Retinal pigment epithelial cell (primary cell): ENCODE data around the gene RPS21.

Experiments used
- DNase-seq: peaks from one replicate; pipeline ENCODE4 v3.0.0-alpha.2; 2010; ENCODE audit warnings: low read depth
- H3K4me3 ChIP-seq: 2 replicates; pipeline ENCODE4 v1.5.1; 2011; ENCODE audit warnings: mild to moderate bottlenecking, low read length, control low read depth, moderate library complexity
- CTCF ChIP-seq: conservative IDR thresholded peaks from 2 replicates; pipeline ENCODE4 v1.5.1; 2011; ENCODE audit warnings: low read depth, low read length, control low read depth, inconsistent platforms

The RPS21 gene

GRCh38 chr20:62402456-62403150 lies 15.7 kb downstream of the RPS21 start:
- no peak for TF ChIP-seq CTCF
- no peak for DNase-seq
- no peak overlapping the region for H3K4me3 ChIP-seq

GRCh38 chr20:62403331-62403730 lies 16.4 kb downstream of the RPS21 start:
- no peak overlapping the region for H3K4me3 ChIP-seq
- no peak for DNase-seq
- TF ChIP-seq CTCF = no peak

- TF ChIP-seq CTCF = no peak
- no peak overlapping the region for H3K4me3 ChIP-seq
- no peak for DNase-seq
Measured at GRCh38 chr20:62404112-62404665, 17.3 kb downstream of the RPS21 start.

- H3K4me3 ChIP-seq = no peak overlapping the region
- DNase-seq = no peak
- no peak for TF ChIP-seq CTCF
Measured at GRCh38 chr20:62404761-62405107, 17.8 kb downstream of the RPS21 start.

- DNase-seq = no peak
- TF ChIP-seq CTCF = peak; percentile 72
- no peak overlapping the region for H3K4me3 ChIP-seq
Measured at GRCh38 chr20:62405108-62405980, 18.4 kb downstream of the RPS21 start.

GRCh38 chr20:62405981-62406513 lies 19.1 kb downstream of the RPS21 start:
- TF ChIP-seq CTCF = no peak
- DNase-seq = no peak

More at GRCh38 chr20:62405981-62406513, 19.1 kb downstream of the RPS21 start:
- peak overlapping the region; percentile 62 for H3K4me3 ChIP-seq
